SU-DHL-6 (cell line): ENCODE measurements around the gene IGSF21.

Experiments
- EZH2phosphoT487 ChIP-seq: fragments of 200-600 bp; sonication (generic), shearing (Covaris generic); conservative IDR thresholded peaks from 2 replicates; pipeline ENCODE4 v1.6.1; 2018; ENCODE audit warnings: mild to moderate bottlenecking, antibody characterized with exemption, low read length, moderate library complexity, mixed read lengths
- TF ChIP-seq, protein P1 (sequence below): fragments of 200-600 bp; sonication (generic); IDR thresholded peaks from one replicate; pipeline ENCODE4 v1.5.1; 2017; ENCODE audit warnings: antibody characterized with exemption, mild to moderate bottlenecking, low read length, moderate library complexity; ENCODE audit not compliant: insufficient read depth, poor library complexity, severe bottlenecking

DNA sequence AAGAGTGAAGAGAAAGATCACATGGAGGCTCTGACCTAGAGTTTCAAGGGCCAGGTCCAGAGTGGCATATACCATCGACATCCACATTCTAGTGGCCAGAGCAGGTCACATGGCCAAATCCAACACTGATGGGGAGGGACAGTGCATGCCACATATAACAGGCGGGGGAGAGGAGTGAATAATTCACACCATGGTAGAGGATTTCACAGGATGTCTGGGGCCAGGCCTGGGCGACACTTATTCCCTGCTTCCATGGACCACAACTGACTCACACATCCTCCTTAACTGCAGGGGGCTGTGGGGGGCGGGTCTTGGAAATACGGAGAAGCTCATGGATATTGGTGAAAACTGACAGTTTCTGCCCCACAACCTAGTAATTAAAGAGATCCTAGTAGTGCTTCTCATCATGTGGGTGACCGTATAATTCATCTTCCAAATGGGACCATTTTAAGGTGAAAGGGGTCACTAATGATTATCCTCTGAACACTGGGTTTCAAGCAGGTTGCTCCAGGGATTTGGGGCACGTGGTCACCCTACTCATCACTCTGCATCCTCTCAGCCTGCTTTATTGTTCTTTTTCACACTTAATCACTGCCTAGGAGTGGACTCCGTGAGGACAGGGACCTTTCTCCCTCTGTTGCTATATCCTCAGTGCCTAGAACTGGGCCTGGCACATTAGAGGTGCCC, 44.0 kb downstream of the IGSF21 start:
- TF ChIP-seq, protein P1, sequence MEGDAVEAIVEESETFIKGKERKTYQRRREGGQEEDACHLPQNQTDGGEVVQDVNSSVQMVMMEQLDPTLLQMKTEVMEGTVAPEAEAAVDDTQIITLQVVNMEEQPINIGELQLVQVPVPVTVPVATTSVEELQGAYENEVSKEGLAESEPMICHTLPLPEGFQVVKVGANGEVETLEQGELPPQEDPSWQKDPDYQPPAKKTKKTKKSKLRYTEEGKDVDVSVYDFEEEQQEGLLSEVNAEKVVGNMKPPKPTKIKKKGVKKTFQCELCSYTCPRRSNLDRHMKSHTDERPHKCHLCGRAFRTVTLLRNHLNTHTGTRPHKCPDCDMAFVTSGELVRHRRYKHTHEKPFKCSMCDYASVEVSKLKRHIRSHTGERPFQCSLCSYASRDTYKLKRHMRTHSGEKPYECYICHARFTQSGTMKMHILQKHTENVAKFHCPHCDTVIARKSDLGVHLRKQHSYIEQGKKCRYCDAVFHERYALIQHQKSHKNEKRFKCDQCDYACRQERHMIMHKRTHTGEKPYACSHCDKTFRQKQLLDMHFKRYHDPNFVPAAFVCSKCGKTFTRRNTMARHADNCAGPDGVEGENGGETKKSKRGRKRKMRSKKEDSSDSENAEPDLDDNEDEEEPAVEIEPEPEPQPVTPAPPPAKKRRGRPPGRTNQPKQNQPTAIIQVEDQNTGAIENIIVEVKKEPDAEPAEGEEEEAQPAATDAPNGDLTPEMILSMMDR: no peak
- TF ChIP-seq EZH2phosphoT487: no peak
